T-helper 2 cell treated with Interferon-gamma antibody and Interleukin-4, amounts not matched to agents 100 ng/mL and 5 ng/mL, for 36 hours (primary cell): Measurements from ENCODE around the gene PIPOX. TPM values are rescaled to one million over a fixed set of nuclear protein-coding genes. Genes with fewer than 3 reads are reported as not detected.
"Not testable (repeated sequence)": the region's sequence is repeated elsewhere in the genome, so short reads cannot be mapped to it uniquely, and the experiment has no call there.

ENCODE experiments used
- intact Hi-C: fragments of 100-400 bp; cut with micrococcal nuclease; formaldehyde crosslinking; loops from one replicate; pipeline ENCODE4 v1.15.1; 2023
- total RNA-seq: library from RNA; stranded (reverse); gene quantifications from 2 replicates; pipeline ENCODE4 v1.2.3, GENCODE V29; 2022

Gene PIPOX
- total RNA-seq, 1 donor from 2014 or later = 1.9 TPM

DNA sequence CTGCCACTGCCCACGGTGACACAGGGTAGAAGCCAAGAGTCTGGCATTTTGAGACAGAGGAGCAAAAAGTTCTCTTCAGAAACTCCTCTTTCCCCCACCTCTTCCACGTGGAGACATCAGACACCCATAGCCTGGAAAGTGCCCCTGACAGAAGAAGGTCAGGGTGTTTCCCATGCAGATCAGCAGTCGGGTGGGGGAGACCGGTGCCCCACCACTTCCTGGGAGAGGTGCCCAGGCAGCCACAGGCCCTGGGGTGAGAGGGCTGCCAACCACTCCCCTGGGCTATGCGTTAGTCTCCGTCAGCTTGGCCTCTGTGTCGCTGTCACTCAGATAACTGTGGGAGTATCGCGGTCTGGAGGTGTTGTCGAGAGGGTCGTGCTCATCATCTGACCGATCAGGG is 31.5 kb downstream of the PIPOX start:
- intact Hi-C loops = no loop called here

GRCh38 chr17:29076087-29076486 is 33.1 kb downstream of the PIPOX start:
- intact Hi-C loops = no loop called here

DNA sequence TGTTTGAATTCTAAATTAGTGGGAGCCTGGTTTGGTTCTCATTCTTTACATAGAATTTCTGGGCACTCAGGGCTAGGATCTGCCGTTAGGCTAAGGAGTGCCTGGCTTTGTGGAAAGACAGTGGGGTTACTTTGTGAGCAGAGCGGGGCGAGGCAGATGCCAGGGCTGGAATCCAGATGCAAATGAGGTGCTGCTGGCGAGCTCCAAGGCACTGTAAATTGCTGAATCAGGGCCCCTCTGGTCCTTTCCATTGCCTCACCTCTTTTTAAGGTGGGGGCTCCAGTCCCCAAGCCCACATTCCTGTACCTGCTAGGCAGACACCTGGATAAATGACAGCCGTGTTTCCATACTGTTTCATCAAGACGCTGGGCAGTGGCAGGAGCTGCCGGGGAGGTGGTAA is 33.8 kb downstream of the PIPOX start:
- intact Hi-C loops = no loop called here

DNA sequence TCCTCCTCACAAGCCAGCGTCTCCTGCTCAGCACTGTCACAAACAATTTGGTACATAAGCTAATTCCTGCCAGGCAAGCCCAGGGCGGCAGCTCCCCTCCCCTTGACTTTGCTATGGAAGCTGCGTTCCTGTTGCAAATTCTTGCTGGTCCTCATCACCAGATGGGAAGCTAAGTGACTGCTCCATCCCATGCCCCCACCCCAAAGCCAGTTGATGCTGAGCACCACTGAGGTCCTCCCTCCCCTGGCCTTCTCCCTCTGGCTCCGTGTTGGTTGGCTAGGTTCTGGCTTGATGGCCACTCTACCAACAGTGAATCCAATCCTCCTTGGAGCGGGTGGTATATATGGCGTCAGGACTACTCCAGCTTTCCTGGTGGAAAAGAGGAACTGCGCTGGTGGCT is 34.4 kb downstream of the PIPOX start:
- intact Hi-C loops = no loop called here

DNA sequence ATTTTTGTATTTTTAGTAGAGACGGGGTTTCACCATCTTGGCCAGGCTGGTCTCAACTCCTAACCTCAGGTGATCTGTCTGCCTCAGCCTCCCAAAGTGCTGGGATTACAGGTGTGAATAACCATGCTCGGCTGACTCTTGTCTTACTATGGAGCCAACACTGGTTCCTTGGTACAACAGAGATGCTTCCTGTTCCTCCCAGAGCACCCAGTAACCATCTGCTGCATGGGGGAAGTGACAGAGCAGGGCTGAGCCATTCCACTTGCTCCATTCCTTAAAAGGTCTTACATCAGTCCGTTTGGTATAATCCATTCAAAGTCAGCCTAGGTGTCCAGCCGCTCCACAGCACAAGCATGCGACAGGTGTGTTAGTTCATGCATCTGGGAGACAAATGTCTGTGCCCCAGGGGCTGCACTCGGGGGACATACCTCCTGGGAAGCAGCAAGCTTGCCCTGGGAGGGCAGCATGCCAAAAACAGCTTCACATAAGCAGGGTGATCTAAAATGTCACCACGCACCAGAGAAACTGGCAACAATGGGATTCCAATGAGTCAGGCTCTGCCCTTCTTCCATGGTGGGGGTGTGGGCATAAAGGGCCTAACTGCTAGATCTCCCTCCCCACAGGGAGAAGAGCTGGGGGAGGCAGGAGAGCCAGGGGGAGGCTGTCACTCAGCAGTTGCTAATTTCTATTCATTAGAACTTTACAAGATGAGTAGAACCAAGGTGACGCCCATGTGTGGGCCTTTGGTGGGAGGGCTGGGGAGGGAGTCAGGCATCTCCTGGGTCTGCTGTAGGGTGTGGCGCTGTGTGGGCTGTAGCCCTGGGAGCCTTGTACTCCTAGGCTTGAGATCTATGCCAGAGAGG is 35.5 kb downstream of the PIPOX start:
- intact Hi-C loops = no loop called here

DNA sequence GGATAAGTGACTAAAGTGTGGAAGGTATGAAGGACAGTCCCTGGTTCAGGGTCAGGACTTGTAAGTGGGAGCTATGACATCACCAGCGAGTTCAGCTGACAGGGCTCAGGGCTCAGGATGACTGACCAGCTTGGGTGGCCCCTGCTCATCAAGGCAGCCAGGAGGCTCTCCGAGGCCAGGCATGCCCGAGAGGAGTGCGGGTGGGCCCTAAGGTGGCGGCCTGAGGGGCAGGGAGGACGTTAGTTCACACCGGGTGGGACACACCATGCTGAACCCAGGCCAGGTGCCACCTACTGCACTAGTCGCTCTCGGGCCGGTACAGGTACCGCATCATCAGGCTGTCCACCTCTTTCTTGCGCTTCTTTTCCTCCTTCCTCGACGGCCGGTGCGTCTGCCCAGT is 36.5 kb downstream of the PIPOX start:
- intact Hi-C loops = no loop called here

DNA sequence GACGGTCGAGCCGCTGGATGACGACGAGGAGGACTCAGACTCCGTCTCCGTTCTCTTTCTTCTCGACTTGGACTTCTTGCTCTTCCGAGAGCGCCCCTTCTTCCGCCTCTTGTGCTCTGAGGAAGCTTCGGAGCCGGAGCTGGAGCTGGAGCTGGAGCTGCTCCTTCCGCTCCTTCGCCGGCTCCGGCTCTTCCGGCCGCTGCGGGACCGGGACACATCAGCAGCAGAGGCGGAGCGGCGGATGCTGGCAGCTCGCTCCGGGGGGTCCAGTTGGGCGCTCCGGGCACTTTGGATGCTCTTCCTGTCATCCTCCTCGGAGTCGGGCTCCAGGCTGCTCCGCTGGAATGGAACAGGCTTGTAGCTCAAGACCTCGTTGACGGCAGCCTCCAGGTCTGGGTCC is 36.9 kb downstream of the PIPOX start:
- intact Hi-C loops = no loop called here

DNA sequence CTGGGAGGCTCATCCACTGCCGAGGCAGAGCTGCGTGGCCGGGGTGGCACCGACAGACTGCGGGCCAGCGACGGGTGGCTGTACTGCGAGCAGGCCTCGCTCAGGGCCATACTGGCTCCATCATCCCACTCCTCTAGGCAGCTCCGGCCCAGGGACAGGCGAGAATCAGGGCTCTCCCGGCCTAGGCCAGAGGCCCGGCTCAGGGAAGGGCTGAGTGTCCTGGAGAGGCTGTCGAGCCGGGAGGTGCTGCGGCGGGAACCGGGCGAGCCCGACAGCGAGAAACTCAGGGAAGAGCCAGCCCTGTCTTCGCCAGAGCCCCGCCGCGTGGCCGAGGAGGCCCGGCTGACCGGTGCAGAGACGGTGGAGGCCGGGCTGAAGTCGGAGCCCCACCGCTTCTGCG is 37.4 kb downstream of the PIPOX start:
- intact Hi-C loops = no loop called here

- intact Hi-C loops = no loop called here
Observed at GRCh38 chr17:29080965-29081364, 38.0 kb downstream of the PIPOX start.

GRCh38 chr17:29084541-29085146 is 41.7 kb downstream of the PIPOX start:
- intact Hi-C loops = no loop called here

- intact Hi-C loops = no loop called here
Observed at GRCh38 chr17:29085223-29085622, 42.3 kb downstream of the PIPOX start.

DNA sequence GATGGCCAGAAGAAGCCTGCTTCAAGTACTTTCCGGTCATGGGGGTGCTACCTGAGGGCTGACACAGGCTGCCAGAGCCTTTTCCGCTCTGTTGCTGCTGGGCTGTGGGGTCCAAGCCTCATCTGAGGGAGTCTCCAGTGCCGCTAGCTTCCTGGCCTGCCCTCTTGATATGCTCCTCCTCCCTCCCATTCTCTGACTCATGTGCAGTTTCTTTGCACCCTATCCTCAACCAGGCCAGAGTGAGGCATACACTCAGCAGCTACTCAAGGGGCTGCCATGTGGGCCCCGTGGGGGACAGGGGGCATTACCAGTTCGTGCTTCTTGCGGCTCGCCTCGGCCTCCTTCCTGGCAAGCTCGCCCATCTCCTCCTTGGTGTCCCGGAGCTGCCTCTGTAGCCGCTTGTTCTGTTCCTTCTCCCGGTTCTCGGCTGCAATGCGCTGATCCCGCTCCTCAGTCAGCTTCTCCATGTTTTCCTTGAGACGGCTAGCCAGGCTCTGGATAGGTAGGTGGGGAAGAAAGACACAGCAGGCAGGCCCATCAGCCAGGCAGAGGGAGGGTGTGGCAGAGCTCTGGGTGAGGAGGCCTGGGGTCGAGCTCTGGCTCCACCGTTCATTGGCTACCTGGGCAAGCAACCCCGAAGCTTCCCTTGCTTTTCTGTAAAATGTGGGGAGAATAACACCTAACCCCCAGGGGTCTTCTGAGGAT is 43.8 kb downstream of the PIPOX start:
- intact Hi-C loops = no loop called here

DNA sequence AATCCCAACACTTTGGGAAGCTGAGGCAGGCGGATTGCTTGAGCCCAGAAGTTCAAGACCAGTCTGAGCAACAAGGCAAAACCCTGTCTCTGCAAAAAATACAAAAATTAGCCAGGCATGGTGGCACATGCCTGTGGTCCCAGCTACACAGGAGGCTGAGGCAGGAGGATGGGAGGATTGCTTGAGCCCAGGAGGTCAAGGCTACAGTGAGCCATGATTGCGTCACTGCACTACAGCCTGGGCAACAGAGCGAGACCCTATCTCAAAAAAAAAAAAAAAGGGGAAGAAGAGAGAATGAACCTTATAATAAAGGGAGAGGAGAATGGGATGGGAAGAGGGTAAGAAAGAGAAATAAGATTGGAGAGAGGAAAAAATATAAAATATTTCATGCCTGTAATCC is 45.8 kb downstream of the PIPOX start:
- intact Hi-C loops = not testable (repeated sequence)

DNA sequence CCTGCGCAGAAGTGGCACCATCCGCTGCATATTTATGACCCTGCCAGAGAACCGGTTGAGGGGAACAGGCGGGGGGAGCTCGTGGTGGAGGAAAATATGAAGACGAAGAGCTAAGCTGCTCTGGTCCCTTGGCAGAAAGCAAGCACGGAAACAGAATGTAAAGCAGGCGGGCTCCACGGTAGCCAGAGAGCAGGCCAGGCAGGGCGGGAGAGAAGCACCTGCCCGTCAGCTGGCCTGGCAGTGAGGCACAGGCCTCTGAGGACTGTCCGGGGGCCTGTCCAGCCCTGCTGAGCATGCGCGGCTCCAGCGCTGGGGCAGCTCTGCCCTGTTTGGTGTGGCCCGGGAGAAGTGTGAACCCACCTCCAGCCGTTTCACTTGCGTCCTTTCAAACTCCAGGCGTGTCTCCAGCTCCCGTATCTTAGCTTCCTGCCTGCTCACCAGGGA is 46.7 kb downstream of the PIPOX start:
- intact Hi-C loops = no loop called here

DNA sequence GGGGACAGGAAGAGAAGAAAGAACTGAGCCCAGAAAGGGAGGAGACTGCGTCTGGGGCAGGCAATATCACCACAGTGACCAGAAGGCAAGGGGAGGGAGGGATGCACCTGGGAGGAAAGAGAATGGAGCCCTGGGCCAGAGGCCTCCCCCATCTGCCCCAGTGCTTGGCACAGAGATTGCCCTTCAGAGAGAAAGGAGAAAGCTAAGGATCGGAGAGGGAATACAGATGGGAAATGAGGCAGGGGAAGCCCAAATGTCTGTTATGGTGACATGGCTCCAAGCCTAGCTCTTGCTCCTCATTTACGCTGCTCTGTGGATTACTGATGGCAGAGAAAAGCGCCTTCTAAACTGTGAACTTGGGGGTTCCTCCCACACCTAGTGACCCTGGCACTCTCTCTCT is 47.2 kb downstream of the PIPOX start:
- intact Hi-C loops = no loop called here

GRCh38 chr17:29090750-29091605 is 48.0 kb downstream of the PIPOX start:
- intact Hi-C loops = no loop called here

DNA sequence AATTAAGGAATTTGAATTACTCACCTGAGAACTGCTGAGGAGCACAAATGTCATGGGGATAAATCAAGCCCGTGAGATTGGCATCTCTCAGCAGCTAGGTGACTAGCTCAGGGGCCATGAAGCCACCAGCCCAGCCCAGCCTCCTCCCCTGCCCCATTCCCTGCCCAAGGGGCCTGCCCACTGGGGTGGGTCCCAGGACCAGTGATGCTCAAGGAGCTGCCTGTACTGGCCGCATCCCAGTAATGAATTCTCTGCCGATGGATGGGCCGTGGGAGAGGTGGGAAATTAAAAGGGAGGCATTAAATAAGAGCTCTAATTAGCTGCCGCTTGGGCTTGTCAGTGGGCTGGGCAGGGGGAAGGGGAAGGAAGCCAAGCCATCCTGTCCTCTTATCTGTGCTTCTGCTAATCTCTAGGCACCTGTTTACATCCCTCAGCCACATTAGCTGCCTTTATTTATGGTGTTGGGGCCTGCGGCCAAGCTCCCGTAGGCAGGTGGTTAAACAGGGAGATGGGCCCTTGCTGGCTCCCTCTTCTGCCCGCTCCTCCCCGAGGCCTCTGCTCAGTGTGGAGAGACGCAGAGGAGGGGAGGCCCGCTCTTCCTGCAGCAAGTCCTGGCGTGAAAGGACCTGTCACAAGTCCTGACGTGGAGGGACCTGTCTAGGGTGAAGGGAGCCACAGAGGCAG is 48.8 kb downstream of the PIPOX start:
- intact Hi-C loops = no loop called here

DNA sequence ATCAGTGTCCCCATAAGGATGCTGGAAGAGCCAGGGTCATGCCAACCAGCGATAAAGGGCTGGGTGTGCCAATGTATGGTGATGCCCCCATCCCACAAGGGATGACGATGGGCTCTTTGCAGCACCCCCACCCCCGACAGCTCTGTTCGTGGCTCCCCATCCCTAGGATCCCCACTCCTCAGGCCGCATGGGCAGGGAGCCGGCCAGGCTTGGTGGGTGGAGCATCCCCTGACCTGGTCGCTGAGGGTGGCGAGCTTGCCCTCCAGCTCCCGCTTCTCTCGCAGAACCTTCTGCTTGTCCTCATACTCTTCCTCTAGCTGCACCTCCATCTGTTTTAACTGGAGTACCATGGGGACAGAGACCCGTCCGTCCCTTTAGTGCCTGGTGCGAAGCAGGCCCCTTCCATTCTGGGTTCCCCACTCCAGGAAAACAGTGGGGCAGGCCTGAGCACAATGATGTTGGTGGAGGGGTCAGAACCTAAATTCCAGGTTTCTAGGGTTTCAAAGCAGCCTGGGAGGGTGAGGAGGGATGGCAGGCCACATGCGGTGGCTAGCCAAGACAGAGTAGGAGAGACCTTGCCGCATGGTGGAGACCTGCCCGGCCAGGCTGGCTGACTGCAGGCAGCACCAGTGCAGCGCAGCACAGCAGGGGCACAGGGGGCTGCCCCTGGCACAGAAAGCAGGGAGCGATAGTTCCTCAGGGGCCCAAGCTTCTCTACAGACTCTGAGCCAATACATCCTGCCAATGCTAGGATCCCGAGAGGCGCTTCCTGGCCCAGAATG is 50.3 kb downstream of the PIPOX start:
- intact Hi-C loops = no loop called here

GRCh38 chr17:29094101-29094708 is 51.3 kb downstream of the PIPOX start:
- intact Hi-C loops = no loop called here

DNA sequence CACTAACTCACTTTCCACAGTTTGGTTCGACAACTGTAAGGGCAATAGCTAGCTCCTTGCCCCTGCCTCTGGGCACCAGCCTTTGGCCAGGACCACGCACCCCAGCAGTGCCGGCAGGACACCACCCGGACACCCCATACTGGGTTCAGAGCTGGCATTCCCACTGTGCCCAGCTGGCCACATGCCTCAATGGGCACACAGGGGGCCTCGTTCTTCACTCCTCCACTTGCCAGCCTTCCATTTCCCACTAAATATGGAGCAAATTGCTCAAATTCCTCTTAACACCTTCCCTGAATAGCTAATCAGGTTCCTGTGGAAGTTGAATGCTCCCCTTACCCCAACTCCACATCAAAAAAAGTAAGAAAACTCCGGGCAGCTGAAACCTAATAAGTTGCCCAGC is 52.5 kb downstream of the PIPOX start:
- intact Hi-C loops = no loop called here
